Esophagus squamous epithelium (tissue), 4 donors: ENCODE measurements around the gene SLC26A9.

ENCODE experiments used
- CTCF ChIP-seq, 6 experiments: fragments of 450-650 bp in 4 of 6; fragments of 200-600 bp in 2 of 6; sonication (generic) in 2 of 6; IDR thresholded peaks; one replicate each; pipeline ENCODE4 v1.5.1; 2016 to 2019; ENCODE audit warnings: antibody characterized with exemption in 6 of 6, mild to moderate bottlenecking in 4 of 6, moderate library complexity in 4 of 6
- POLR2A ChIP-seq, 4 donors: fragments of 450-650 bp; IDR thresholded peaks; one replicate each; pipeline ENCODE4 v1.6.1; 2017; ENCODE audit warnings: antibody characterized with exemption in 4 of 4, mild to moderate bottlenecking in 4 of 4, moderate library complexity in 3 of 4

DNA sequence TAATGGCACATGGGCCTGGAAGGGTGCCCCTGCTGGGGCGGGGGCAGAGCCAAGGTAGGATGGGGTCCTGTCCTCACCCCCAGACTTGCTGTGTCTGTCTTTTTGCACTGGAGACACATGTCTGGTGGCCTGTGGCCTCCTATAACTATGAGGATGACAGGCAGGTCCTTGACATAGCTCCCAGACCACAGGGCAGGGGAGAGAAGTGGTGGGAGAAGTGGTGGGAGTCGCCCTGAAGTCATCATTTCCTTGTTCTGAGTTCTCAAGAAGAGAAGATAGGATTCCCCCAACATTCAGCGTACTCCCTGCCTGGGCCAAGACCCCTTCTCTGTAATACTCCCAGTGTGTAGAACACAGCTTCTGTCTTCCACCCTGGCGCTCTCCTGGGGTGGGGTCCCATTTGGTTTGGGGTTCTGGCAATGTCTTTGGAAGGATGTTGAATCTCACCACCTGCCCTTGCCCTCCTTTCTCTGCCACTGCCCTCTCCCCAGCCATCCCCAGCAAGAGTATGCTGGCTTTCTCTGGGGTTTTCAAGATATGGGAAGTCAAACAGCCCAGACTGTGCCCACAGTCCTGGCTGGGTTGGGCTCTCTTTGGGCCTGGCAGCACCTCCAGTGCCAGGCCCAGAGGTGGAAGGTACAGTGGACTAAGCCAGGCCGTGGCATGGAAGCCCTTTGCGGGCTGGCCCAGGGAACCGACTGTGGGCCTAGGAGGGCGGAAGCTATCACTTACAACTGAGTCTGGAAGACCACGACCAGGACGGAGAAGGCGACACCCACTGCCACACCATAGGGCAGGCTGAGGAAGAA, 19.4 kb downstream of the SLC26A9 start:
- TF ChIP-seq CTCF (IDR thresholded peaks at IDR 0.05) (no peak), POLR2A (IDR thresholded peaks at IDR 0.05) (no peak)
